ENCODE data around the gene SLC44A2.

DNA sequence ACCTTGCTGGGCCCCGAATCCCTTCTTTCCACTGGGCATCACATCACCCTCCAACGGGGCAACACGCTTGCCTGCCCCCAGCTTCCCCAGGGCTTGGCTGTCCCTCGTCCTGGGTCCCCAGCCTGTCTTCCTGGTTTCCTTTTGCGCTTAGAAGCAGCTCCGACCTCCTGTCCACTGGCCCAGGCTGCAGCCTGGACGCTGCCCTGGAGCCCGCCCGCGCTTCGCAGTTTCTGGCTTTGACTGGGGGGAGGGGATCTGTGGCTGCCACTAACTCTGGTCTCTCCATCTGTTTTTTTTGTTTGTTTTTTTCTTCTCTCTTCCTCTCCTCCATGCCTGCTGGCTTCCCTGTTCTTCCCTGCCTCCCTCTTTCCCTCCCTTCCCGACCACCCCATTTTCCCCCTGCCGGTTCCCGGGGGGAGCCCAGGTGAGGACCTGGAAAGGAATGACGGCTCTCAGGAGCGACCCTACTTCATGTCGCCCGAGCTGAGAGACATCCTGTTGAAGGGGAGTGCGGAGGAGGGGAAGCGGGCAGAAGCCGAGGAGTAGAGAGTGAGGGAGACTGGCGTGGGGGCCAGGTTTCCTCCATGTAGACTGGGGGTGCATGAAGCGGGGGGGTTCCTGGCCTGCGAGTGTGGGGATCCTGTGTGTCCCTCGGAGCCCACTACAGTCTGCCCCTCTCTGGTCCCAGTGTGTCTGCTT lies 17.3 kb downstream of the SLC44A2 start:
- TF ChIP-seq, protein P1, sequence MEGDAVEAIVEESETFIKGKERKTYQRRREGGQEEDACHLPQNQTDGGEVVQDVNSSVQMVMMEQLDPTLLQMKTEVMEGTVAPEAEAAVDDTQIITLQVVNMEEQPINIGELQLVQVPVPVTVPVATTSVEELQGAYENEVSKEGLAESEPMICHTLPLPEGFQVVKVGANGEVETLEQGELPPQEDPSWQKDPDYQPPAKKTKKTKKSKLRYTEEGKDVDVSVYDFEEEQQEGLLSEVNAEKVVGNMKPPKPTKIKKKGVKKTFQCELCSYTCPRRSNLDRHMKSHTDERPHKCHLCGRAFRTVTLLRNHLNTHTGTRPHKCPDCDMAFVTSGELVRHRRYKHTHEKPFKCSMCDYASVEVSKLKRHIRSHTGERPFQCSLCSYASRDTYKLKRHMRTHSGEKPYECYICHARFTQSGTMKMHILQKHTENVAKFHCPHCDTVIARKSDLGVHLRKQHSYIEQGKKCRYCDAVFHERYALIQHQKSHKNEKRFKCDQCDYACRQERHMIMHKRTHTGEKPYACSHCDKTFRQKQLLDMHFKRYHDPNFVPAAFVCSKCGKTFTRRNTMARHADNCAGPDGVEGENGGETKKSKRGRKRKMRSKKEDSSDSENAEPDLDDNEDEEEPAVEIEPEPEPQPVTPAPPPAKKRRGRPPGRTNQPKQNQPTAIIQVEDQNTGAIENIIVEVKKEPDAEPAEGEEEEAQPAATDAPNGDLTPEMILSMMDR (optimal IDR thresholded peaks at IDR 0.05 in 1 of 3, IDR thresholded peaks at IDR 0.05 in 1 of 3, conservative IDR thresholded peaks at IDR 0.05 in 1 of 3; ENCODE audit: extremely low read depth in 1 of 3, insufficient read depth in 2 of 3, low read length in 3 of 3) = no peak
- no peak for TF ChIP-seq EZH2 (IDR thresholded peaks at IDR 0.05; ENCODE audit: low read length)
